ENCODE measurements around the gene MTUS2.
"Not testable (repeated sequence)": the region's sequence is repeated elsewhere in the genome, so short reads cannot be mapped to it uniquely, and the experiment has no call there.

The MTUS2 gene

GRCh38 chr13:29355029-29355428 is 534.9 kb downstream of the MTUS2 start:
- H3K27me3 ChIP-seq (ENCODE audit: control insufficient read depth, insufficient read depth, low read length) = no peaks in the 10 kb centered on the region
- H3K4me3 ChIP-seq (ENCODE audit: low read length) = no peak overlapping the region
- no peaks in the 10 kb centered on the region for H3K36me3 ChIP-seq (ENCODE audit: control insufficient read depth, insufficient read depth, low read length)
- no peak overlapping the region for H3K9ac ChIP-seq (ENCODE audit: low read length)
- no peak overlapping the region for H3K27ac ChIP-seq (ENCODE audit: low read depth, low read length)
- H3K4me1 ChIP-seq (ENCODE audit: control insufficient read depth, insufficient read depth, low read length) = no peaks in the 10 kb centered on the region

- H3K27ac ChIP-seq (ENCODE audit: low read depth, low read length) = no peak overlapping the region
- H3K36me3 ChIP-seq (ENCODE audit: control insufficient read depth, insufficient read depth, low read length) = no peaks in the 10 kb centered on the region
- H3K4me3 ChIP-seq (ENCODE audit: low read length) = no peak overlapping the region
- H3K27me3 ChIP-seq (ENCODE audit: control insufficient read depth, insufficient read depth, low read length) = no peaks in the 10 kb centered on the region
- H3K9ac ChIP-seq (ENCODE audit: low read length) = no peak overlapping the region
- no peaks in the 10 kb centered on the region for H3K4me1 ChIP-seq (ENCODE audit: control insufficient read depth, insufficient read depth, low read length)
These were observed 539.0 kb downstream of the MTUS2 start for GRCh38 chr13:29359181-29359580.

GRCh38 chr13:29361716-29362115 is 541.6 kb downstream of the MTUS2 start:
- H3K9ac ChIP-seq (ENCODE audit: low read length) = no peak overlapping the region
- H3K4me1 ChIP-seq (ENCODE audit: control insufficient read depth, insufficient read depth, low read length) = no peaks in the 10 kb centered on the region
- H3K36me3 ChIP-seq (ENCODE audit: control insufficient read depth, insufficient read depth, low read length) = no peaks in the 10 kb centered on the region
- H3K27ac ChIP-seq (ENCODE audit: low read depth, low read length) = no peak overlapping the region
- no peaks in the 10 kb centered on the region for H3K27me3 ChIP-seq (ENCODE audit: control insufficient read depth, insufficient read depth, low read length)
- no peak overlapping the region for H3K4me3 ChIP-seq (ENCODE audit: low read length)

DNA sequence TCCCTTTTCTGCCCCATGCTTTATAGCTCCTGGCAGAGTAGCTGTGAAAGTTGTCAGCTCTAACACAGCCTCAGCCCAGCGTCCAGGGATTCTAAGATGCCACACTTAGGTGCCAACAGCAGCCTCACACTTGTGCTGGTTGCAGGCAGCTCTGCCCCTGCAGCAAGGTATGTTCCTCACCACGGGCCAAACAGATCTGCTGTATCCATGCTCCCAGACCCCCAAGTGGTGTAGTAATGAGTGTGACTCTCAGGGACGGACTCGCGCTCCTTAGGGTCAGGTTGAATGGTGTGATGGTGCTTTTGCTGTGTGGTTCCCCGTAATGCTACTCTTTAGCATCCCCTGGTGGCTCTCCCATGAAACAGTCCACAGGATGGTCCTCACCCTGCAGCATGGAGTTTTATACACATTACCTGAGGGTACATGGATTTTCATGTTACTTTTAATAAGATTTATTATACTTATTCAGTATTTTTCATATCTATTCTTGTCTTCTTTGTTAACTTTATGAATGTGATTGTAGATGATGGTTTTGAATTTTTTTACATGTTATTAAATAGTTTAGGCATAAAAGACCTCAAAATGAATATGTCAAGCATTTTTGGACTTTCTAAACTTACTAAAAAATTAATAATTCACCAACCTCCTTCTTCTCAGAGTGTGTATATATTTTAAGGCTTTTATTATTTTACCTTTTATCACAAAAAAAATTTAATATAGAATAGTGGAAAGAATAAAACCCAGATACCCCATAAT is 542.9 kb downstream of the MTUS2 start:
- Histone ChIP-seq H3K36me3 (ENCODE audit: control insufficient read depth, insufficient read depth, low read length) (no peaks in the 10 kb centered on the region), H3K4me1 (ENCODE audit: control insufficient read depth, insufficient read depth, low read length) (no peaks in the 10 kb centered on the region), H3K27me3 (ENCODE audit: control insufficient read depth, insufficient read depth, low read length) (no peaks in the 10 kb centered on the region), H3K27ac (ENCODE audit: low read depth, low read length) (no peak overlapping the region), H3K4me3 (ENCODE audit: low read length) (no peak overlapping the region), H3K9ac (ENCODE audit: low read length) (no peak overlapping the region)

GRCh38 chr13:29369060-29369743 is 549.1 kb downstream of the MTUS2 start:
- no peaks in the 10 kb centered on the region for H3K36me3 ChIP-seq (ENCODE audit: control insufficient read depth, insufficient read depth, low read length)

GRCh38 chr13:29379281-29379680 is 559.1 kb downstream of the MTUS2 start:
- Histone ChIP-seq H3K27me3 (ENCODE audit: control insufficient read depth, insufficient read depth, low read length) (no peaks in the 10 kb centered on the region), H3K4me1 (ENCODE audit: control insufficient read depth, insufficient read depth, low read length) (no peaks in the 10 kb centered on the region), H3K27ac (ENCODE audit: low read depth, low read length) (no peak overlapping the region), H3K9ac (ENCODE audit: low read length) (no peak overlapping the region), H3K4me3 (ENCODE audit: low read length) (no peak overlapping the region), H3K36me3 (ENCODE audit: control insufficient read depth, insufficient read depth, low read length) (no peaks in the 10 kb centered on the region)

More at GRCh38 chr13:29369060-29369743, 549.1 kb downstream of the MTUS2 start:
- H3K4me1 ChIP-seq (ENCODE audit: control insufficient read depth, insufficient read depth, low read length) = no peaks in the 10 kb centered on the region
- no peak overlapping the region for H3K9ac ChIP-seq (ENCODE audit: low read length)
- no peaks in the 10 kb centered on the region for H3K27me3 ChIP-seq (ENCODE audit: control insufficient read depth, insufficient read depth, low read length)
- H3K27ac ChIP-seq (ENCODE audit: low read depth, low read length) = no peak overlapping the region
- H3K4me3 ChIP-seq (ENCODE audit: low read length) = no peak overlapping the region

DNA sequence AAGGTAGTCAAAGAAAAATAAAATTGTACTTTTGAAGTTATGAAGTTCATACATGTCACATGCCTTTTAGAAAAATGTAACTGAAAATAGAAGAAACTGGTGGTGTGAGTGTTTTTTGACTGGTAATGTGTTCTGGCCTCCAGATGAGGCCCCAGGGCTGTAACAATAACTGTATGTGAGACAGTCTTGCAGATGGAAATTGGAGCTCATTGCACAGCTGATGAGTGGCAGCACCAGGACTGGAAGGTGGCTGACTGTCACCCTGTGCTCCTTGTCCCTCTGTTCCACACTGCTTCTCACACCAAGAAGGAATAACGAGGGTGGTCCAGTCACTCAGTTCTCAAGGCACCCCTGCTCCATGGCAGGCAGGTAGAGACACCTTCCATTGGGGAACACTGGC is 559.7 kb downstream of the MTUS2 start:
- Histone ChIP-seq H3K36me3 (ENCODE audit: control insufficient read depth, insufficient read depth, low read length) (no peaks in the 10 kb centered on the region), H3K27ac (ENCODE audit: low read depth, low read length) (no peak overlapping the region), H3K27me3 (ENCODE audit: control insufficient read depth, insufficient read depth, low read length) (no peaks in the 10 kb centered on the region), H3K4me3 (ENCODE audit: low read length) (no peak overlapping the region), H3K9ac (ENCODE audit: low read length) (no peak overlapping the region), H3K4me1 (ENCODE audit: control insufficient read depth, insufficient read depth, low read length) (no peaks in the 10 kb centered on the region)

DNA sequence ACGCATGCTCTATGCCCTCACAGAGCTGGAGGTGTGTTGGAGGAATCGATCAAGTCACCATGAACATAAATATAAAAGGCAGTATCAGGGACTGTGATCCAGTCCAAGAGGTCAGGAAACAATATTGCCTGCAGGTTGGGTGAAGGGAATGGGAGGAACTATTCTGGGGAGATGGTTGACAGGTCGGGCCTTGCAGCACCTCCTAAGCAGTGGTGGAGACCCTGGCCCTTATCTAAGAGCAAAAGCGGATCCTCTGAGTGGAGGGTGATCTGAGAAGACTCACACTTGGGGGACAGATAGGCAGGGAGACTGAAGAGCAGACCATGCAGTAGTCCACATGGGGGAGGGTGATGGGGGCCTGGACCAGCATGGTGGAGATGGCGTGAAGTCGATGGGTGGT is 561.9 kb downstream of the MTUS2 start:
- Histone ChIP-seq H3K27ac (ENCODE audit: low read depth, low read length) (no peak overlapping the region), H3K36me3 (ENCODE audit: control insufficient read depth, insufficient read depth, low read length) (no peaks in the 10 kb centered on the region), H3K4me1 (ENCODE audit: control insufficient read depth, insufficient read depth, low read length) (no peaks in the 10 kb centered on the region), H3K27me3 (ENCODE audit: control insufficient read depth, insufficient read depth, low read length) (no peaks in the 10 kb centered on the region), H3K9ac (ENCODE audit: low read length) (no peak overlapping the region), H3K4me3 (ENCODE audit: low read length) (no peak overlapping the region)

DNA sequence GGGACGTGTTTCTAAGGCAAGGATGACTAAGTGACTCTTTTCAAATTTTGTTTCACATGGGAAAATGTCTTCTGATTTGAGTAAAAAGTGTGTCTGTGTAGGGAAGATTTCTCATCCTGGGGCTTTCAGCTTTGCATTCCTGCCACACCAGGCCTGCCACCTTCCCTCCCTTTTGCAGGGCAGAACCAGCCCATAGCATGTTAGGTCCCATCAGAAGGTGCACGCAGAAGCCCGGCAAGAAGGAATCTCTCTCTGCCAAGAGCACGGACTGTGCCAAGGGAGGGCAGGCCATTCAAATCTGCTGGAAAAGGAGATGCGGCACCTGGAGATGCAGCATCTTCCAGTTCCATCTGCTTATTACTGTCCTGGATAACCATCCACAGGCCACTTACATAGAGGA is 563.3 kb downstream of the MTUS2 start:
- H3K4me3 ChIP-seq (ENCODE audit: low read length) = no peak overlapping the region
- H3K27ac ChIP-seq (ENCODE audit: low read depth, low read length) = no peak overlapping the region
- H3K9ac ChIP-seq (ENCODE audit: low read length) = no peak overlapping the region
- H3K36me3 ChIP-seq (ENCODE audit: control insufficient read depth, insufficient read depth, low read length) = no peaks in the 10 kb centered on the region
- H3K27me3 ChIP-seq (ENCODE audit: control insufficient read depth, insufficient read depth, low read length) = no peaks in the 10 kb centered on the region
- no peaks in the 10 kb centered on the region for H3K4me1 ChIP-seq (ENCODE audit: control insufficient read depth, insufficient read depth, low read length)

- Histone ChIP-seq H3K27me3 (ENCODE audit: control insufficient read depth, insufficient read depth, low read length) (no peaks in the 10 kb centered on the region), H3K4me1 (ENCODE audit: control insufficient read depth, insufficient read depth, low read length) (no peaks in the 10 kb centered on the region), H3K36me3 (ENCODE audit: control insufficient read depth, insufficient read depth, low read length) (no peaks in the 10 kb centered on the region), H3K4me3 (ENCODE audit: low read length) (no peak overlapping the region), H3K27ac (ENCODE audit: low read depth, low read length) (no peak overlapping the region), H3K9ac (ENCODE audit: low read length) (no peak overlapping the region)
These were observed 564.3 kb downstream of the MTUS2 start for GRCh38 chr13:29384466-29384865.

- no peaks in the 10 kb centered on the region for H3K27me3 ChIP-seq (ENCODE audit: control insufficient read depth, insufficient read depth, low read length)
- H3K27ac ChIP-seq (ENCODE audit: low read depth, low read length) = no peak overlapping the region
- H3K36me3 ChIP-seq (ENCODE audit: control insufficient read depth, insufficient read depth, low read length) = no peaks in the 10 kb centered on the region
- no peaks in the 10 kb centered on the region for H3K4me1 ChIP-seq (ENCODE audit: control insufficient read depth, insufficient read depth, low read length)
- H3K9ac ChIP-seq (ENCODE audit: low read length) = no peak overlapping the region
- H3K4me3 ChIP-seq (ENCODE audit: low read length) = no peak overlapping the region
These were observed 564.7 kb downstream of the MTUS2 start for GRCh38 chr13:29384871-29385270.

GRCh38 chr13:29386246-29386645 is 566.1 kb downstream of the MTUS2 start:
- H3K27ac ChIP-seq (ENCODE audit: low read depth, low read length) = no peak overlapping the region
- H3K27me3 ChIP-seq (ENCODE audit: control insufficient read depth, insufficient read depth, low read length) = no peaks in the 10 kb centered on the region
- H3K36me3 ChIP-seq (ENCODE audit: control insufficient read depth, insufficient read depth, low read length) = no peaks in the 10 kb centered on the region
- no peaks in the 10 kb centered on the region for H3K4me1 ChIP-seq (ENCODE audit: control insufficient read depth, insufficient read depth, low read length)
- H3K9ac ChIP-seq (ENCODE audit: low read length) = no peak overlapping the region
- H3K4me3 ChIP-seq (ENCODE audit: low read length) = no peak overlapping the region

- H3K27me3 ChIP-seq (ENCODE audit: control insufficient read depth, insufficient read depth, low read length); H3K9ac ChIP-seq (ENCODE audit: low read length); H3K4me1 ChIP-seq (ENCODE audit: control insufficient read depth, insufficient read depth, low read length); H3K27ac ChIP-seq (ENCODE audit: low read depth, low read length); H3K4me3 ChIP-seq (ENCODE audit: low read length); H3K36me3 ChIP-seq (ENCODE audit: control insufficient read depth, insufficient read depth, low read length): not testable (repeated sequence)
These were observed 570.5 kb downstream of the MTUS2 start for GRCh38 chr13:29390598-29390997.
